Measurements from ENCODE around the gene SARNP.

DNA sequence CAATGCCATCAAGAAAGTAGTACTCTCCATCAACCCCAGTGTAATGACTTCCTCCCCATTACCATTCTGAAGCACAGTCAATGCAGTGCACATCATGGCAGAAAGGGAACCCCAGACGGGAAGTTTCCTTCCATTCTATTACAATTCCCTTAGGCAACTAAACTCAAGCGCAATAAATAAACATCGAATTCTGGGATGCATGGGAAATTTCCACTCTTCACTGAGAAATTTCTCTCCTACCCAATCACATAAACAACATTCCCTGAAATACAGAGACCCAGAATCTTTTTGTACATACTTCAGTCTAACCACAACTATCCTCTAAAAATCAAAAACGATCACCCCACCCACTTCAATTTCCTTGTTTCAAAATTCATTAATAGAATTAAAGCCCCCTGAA lies 20.0 kb downstream of the SARNP start:
- no peak for TF ChIP-seq CTCF (IDR thresholded peaks at IDR 0.05)
- no peak for TF ChIP-seq POLR2A (IDR thresholded peaks at IDR 0.05)
